Activated CD4-positive, alpha-beta T cell treated with anti-CD3 and anti-CD28 coated beads, Interleukin-2, amount 10 ng/mL, durations not matched to agents 7 days and 5 days (primary cell): ENCODE measurements around the gene METTL3. TPM values are rescaled to one million over a fixed set of nuclear protein-coding genes. Genes with fewer than 3 reads are reported as not detected.
"Not testable (repeated sequence)": the region's sequence is repeated elsewhere in the genome, so short reads cannot be mapped to it uniquely, and the experiment has no call there.

ENCODE experiments used
- CTCF ChIA-PET: fragments of 350-600 bp; sonication (Branson Sonifier 250); formaldehyde crosslinking; loops from one replicate; lab custom pipeline; 2021; ENCODE audit warnings: antibody characterized with exemption; lab: Charles Lee
- POLR2A ChIA-PET: fragments of 350-600 bp; sonication (Branson Sonifier 250); formaldehyde crosslinking; loops from one replicate; lab custom pipeline; 2021; ENCODE audit warnings: antibody characterized with exemption; lab: Charles Lee
- DNase-seq: peaks from one replicate; pipeline ENCODE4 v3.0.0-alpha.2; 2020
- H3K27ac Mint-ChIP-seq: one replicate; pipeline ENCODE4 v1.8.0; 2021; ENCODE audit warnings: mild to moderate bottlenecking, moderate library complexity, mixed read lengths
- H3K27me3 Mint-ChIP-seq: one replicate; pipeline ENCODE4 v1.8.0; 2021; ENCODE audit warnings: mixed read lengths
- H3K36me3 Mint-ChIP-seq: one replicate; pipeline ENCODE4 v1.8.0; 2021; ENCODE audit warnings: low read depth, mixed read lengths
- H3K4me1 Mint-ChIP-seq: one replicate; pipeline ENCODE4 v1.8.0; 2021; ENCODE audit warnings: mixed read lengths
- H3K4me3 Mint-ChIP-seq: one replicate; pipeline ENCODE4 v1.8.0; 2021; ENCODE audit warnings: mild to moderate bottlenecking, moderate library complexity, mixed read lengths
- H3K9me3 Mint-ChIP-seq: one replicate; pipeline ENCODE4 v1.8.0; 2021; ENCODE audit warnings: mixed read lengths
- total RNA-seq, 2 experiments: library from RNA; stranded (reverse); gene quantifications; one replicate each; pipeline ENCODE4 v1.2.3, GENCODE V29; 2021

The METTL3 gene
- 10 to 100 TPM; 80.2 to 81.4 TPM for total RNA-seq

GRCh38 chr14:21510735-21511657, at the start of gene METTL3:
Gene METTL3, minus strand, starts transcription at chr14:21511340. Its CDS starts 117 bp downstream, at chr14:21511223.
- peak; percentile 97 for DNase-seq
- Mint-ChIP-seq H3K36me3 (peaks cover 32% of the 10 kb centered on the region), H3K4me3 (peak within 1 kb of the TSS; percentile 99), H3K9me3 (peaks cover 2% of the 10 kb centered on the region), H3K4me1 (peaks cover 38% of the 10 kb centered on the region), H3K27me3 (peaks cover 3% of the 10 kb centered on the region), H3K27ac (peak within 1 kb of the TSS; percentile 100)
- ChIA-PET POLR2A (interaction anchor here (0.6 kb wide), 2 partner anchors 9 to 257 kb away, joined by 3 to 4 read pairs; no protein-coding TSS in a partner anchor), CTCF (interaction anchor here (0.6 to 4.0 kb wide), 12 partner anchors 9 to 1501 kb away, joined by 3 to 24 read pairs (median 3); partner anchors contain the start of genes RAB2B, SALL2 and TOX4)

GRCh38 chr14:21558703-21559170, 47.6 kb upstream of the METTL3 start:
- CTCF ChIA-PET: interaction anchor here (0.9 kb wide), 1 partner anchor 103 kb away, joined by 3 read pairs; the partner anchor contains the start of gene CHD8
- no peak overlapping the region for H3K4me3 Mint-ChIP-seq
- POLR2A ChIA-PET: no interaction called here
- peaks cover 6% of the 10 kb centered on the region for H3K4me1 Mint-ChIP-seq
- no peaks in the 10 kb centered on the region for H3K36me3 Mint-ChIP-seq
- no peak for DNase-seq
- H3K9me3 Mint-ChIP-seq: no peaks in the 10 kb centered on the region
- no peaks in the 10 kb centered on the region for H3K27me3 Mint-ChIP-seq
- no peak overlapping the region for H3K27ac Mint-ChIP-seq

DNA sequence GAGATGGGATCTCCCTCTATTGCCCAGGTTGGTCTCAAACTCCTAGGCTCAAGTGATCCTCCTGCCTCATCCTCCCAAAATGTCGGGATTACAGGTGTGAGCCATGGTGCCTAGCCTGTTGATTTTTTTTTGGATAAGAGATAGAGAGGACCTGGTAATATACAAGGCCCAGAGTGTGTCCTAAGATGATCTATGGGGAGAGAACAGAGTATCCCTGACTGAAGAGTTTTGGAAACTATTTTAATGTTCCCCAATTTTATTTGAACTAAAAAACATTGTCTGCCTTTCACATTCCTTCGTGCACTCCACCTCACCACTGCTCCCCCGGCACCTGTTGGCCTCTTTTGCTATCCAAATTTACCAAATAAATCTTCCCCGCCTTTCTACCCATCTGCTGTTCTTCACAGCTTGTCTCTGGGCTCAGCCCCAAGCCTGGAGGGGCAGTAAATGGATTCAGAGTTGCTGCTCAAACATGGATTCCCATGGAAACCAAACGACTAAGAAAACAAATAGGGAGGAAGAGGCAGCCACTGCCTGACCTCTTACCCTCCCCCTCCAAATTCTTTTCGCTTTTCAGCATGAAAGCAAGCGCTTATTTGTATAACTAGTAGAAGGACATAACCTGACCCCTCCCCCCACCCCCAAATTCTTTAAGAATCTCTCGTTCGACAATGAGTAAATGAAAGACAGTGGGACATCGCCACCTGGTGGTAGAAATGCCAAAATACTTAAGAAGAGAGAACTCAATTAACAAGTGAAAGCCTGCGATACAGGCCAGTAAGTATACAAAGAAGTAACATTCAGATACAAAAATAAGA, 46.2 kb upstream of the METTL3 start:
- ChIA-PET POLR2A (no interaction called here), CTCF (interaction anchor here (1.0 to 1.5 kb wide), 7 partner anchors 10 to 454 kb away, joined by 3 to 4 read pairs (median 3); partner anchors contain the start of gene OR10G3)
- Mint-ChIP-seq H3K4me1 (peaks cover 6% of the 10 kb centered on the region), H3K4me3 (no peak overlapping the region), H3K9me3 (no peaks in the 10 kb centered on the region), H3K27me3 (no peaks in the 10 kb centered on the region), H3K27ac (peak overlapping the region; percentile 63), H3K36me3 (no peaks in the 10 kb centered on the region)
- DNase-seq: peak; percentile 89

DNA sequence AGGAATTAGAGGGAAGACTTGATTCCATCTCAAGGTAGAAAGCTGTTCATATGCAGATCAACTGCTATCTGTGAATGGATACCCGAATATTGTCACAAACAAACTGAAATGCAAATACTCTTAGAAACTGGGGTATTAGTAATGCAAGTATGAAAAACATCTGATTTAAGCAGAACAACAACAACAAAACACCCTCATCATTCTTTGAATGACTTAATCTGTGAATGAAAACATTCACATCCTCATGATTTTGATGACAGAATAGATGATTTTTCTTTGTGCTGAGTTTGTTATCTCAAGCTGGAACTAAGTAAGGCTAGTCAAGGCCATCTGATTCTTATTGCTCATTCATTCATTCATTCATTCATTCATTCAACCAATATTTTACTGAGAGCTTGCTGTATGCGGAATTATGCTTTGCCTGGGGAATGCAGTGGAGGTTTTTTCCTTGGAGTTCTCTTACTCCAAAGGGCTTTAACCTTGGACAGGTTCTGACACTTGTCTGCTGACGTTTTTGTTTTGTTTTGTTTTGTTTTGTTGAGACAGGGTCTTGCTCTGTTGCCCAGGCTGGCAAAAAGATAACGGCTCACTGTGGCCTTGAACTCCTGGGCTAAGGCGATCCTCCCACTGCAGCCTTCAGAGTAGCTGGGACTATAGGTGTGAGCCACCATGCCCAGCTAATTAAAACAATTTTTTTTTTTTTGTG, 45.4 kb upstream of the METTL3 start:
- CTCF ChIA-PET: interaction anchor here (1.0 to 1.5 kb wide), 7 partner anchors 11 to 453 kb away, joined by 3 to 4 read pairs (median 3); partner anchors contain the start of gene OR10G3
- no peaks in the 10 kb centered on the region for H3K9me3 Mint-ChIP-seq
- H3K36me3 Mint-ChIP-seq: no peaks in the 10 kb centered on the region
- H3K27ac Mint-ChIP-seq: no peak overlapping the region
- H3K4me1 Mint-ChIP-seq: peaks cover 6% of the 10 kb centered on the region
- POLR2A ChIA-PET: no interaction called here
- DNase-seq: no peak
- H3K27me3 Mint-ChIP-seq: no peaks in the 10 kb centered on the region
- no peak overlapping the region for H3K4me3 Mint-ChIP-seq

DNA sequence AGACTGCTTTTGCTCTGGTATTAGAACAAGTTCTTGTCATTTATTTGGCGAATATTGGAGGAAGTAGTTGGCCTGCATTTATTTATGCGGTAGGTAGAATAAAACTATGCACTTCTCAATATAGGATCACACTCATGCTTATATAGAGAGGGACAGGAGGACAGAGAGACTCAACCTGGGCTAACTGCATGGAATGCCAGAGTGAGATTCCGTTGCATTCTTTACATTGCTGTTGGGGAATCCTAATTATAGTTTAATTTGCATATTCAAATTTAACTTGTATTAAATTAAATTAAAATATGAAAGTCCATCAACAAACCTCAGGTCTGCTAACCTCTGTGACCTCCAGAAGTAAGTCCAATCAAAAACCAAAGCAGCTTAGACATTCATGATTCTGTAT, 42.1 kb upstream of the METTL3 start:
- Mint-ChIP-seq H3K4me1 (peaks cover 6% of the 10 kb centered on the region), H3K9me3 (no peaks in the 10 kb centered on the region), H3K27ac (no peak overlapping the region), H3K36me3 (no peaks in the 10 kb centered on the region), H3K27me3 (no peaks in the 10 kb centered on the region), H3K4me3 (no peak overlapping the region)
- CTCF ChIA-PET: no interaction called here
- POLR2A ChIA-PET: no interaction called here
- DNase-seq: no peak

- CTCF ChIA-PET: interaction anchor here (0.6 kb wide), 1 partner anchor 316 kb away, joined by 3 read pairs; no protein-coding TSS in a partner anchor
- H3K4me3 Mint-ChIP-seq, POLR2A ChIA-PET: not testable (repeated sequence)
Observed at GRCh38 chr14:21544588-21544987, 33.4 kb upstream of the METTL3 start.

DNA sequence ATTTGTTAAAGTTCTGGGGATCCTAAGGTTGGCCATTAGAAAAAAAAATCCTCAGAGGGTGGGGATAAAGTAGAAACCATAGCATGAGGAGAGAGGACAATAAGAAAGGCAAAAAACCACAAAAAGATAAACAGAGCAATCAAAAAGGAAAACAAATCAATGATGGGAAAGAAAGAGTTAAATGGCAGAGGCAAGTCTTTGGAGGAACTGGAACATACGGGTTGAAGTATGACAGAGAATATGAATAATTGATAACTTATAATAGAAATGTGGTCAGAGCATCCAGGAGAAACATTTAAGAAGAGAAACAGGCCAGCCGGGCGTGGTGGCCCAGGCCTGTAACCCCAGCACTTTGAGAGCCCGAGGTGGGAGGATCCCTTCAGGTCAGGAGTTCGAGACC, 32.8 kb upstream of the METTL3 start:
- Mint-ChIP-seq H3K9me3 (no peaks in the 10 kb centered on the region), H3K27me3 (peaks cover 20% of the 10 kb centered on the region), H3K27ac (no peak overlapping the region), H3K36me3 (no peaks in the 10 kb centered on the region), H3K4me1 (no peaks in the 10 kb centered on the region), H3K4me3 (no peak overlapping the region)
- CTCF ChIA-PET: no interaction called here
- no peak for DNase-seq
- POLR2A ChIA-PET: no interaction called here

More at GRCh38 chr14:21544588-21544987, 33.4 kb upstream of the METTL3 start:
- peaks cover 14% of the 10 kb centered on the region for H3K27me3 Mint-ChIP-seq
- not testable (repeated sequence) for H3K9me3 Mint-ChIP-seq, H3K36me3 Mint-ChIP-seq, H3K27ac Mint-ChIP-seq, DNase-seq, H3K4me1 Mint-ChIP-seq

GRCh38 chr14:21543521-21543960, 32.4 kb upstream of the METTL3 start:
- POLR2A ChIA-PET: no interaction called here
- peaks cover 23% of the 10 kb centered on the region for H3K27me3 Mint-ChIP-seq
- no peaks in the 10 kb centered on the region for H3K36me3 Mint-ChIP-seq
- no peak for DNase-seq
- H3K27ac Mint-ChIP-seq: no peak overlapping the region
- H3K9me3 Mint-ChIP-seq: no peaks in the 10 kb centered on the region
- H3K4me1 Mint-ChIP-seq: no peaks in the 10 kb centered on the region
- CTCF ChIA-PET: no interaction called here
- no peak overlapping the region for H3K4me3 Mint-ChIP-seq

DNA sequence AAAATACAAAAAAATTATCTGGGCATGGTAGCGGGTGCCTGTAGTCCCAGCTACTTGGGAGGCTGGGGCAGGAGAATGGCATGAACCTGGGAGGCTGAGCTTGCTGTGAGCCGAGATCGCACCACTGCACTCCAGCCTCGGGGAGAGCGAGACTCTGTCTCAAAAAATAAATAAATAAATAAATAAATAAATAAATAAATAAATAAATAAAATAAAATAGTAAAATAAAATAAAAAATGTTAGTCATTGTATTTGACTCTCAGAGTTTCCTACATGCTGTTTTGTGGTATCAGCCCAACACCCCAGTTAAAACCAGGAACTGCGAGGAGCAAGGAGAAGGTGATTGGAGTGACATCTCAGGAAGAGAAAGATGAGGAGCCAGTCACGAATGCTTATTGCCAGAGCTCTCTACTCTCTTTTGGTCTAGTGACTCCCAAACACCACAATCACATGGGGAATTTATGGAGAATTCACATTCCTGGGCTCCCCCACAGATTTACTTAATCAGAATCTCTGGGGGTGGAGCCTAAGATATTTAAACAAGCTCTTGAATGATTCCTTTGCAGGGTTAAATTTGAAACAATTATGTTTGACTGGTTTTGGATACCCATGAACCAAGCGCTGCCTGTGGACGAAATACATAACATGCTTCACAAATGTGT, 30.4 kb upstream of the METTL3 start:
- no peak for DNase-seq
- no peak overlapping the region for H3K27ac Mint-ChIP-seq
- no peak overlapping the region for H3K4me3 Mint-ChIP-seq
- H3K4me1 Mint-ChIP-seq: peaks cover 5% of the 10 kb centered on the region
- H3K9me3 Mint-ChIP-seq: no peaks in the 10 kb centered on the region
- ChIA-PET POLR2A (no interaction called here), CTCF (interaction anchor here (0.6 to 0.7 kb wide), 2 partner anchors 265 to 454 kb away, joined by 3 read pairs; no protein-coding TSS in a partner anchor)
- no peaks in the 10 kb centered on the region for H3K36me3 Mint-ChIP-seq
- peaks cover 38% of the 10 kb centered on the region for H3K27me3 Mint-ChIP-seq

DNA sequence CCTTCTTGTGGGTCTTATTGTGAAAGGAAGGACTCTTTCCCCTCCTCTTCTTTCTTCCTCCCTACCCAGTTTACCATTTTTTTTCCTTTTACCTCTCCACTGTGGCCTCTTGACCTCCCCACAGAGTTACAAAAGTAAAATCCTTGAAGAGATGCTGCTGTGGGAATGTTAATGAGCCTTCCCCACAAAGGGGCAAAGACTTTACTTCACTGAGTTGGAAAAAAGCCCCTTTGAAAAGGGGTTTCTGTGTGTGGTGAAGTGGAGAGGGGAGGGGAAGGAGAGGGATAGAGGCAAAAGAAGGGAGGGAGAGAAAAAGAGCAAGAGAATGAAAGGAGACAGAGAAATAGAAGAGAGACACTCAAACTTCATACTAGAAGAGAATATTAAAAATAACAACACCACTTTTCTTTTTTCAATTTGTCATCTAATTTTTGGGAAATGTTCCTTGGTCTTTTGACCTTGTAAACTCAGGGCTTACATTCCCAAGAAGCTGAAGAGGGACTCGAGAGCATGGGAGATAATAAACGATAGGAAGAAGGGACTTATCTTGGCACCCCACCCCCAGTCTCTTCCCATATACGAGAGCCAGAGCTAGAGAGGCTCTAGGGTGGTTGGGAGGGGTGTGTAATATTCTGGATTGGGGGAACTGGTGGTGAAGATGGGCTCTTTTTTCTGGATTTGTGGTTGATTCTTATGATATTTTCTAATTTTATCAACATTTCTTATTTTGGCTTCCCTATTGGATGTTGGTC, 28.2 kb upstream of the METTL3 start:
- Mint-ChIP-seq H3K27me3 (peaks cover 57% of the 10 kb centered on the region), H3K4me1 (peaks cover 5% of the 10 kb centered on the region), H3K27ac (no peak overlapping the region), H3K4me3 (no peak overlapping the region), H3K9me3 (no peaks in the 10 kb centered on the region), H3K36me3 (no peaks in the 10 kb centered on the region)
- ChIA-PET CTCF (no interaction called here), POLR2A (interaction anchor here (0.6 kb wide), 1 partner anchor 8 kb away, joined by 6 read pairs; no protein-coding TSS in a partner anchor)
- DNase-seq: no peak

DNA sequence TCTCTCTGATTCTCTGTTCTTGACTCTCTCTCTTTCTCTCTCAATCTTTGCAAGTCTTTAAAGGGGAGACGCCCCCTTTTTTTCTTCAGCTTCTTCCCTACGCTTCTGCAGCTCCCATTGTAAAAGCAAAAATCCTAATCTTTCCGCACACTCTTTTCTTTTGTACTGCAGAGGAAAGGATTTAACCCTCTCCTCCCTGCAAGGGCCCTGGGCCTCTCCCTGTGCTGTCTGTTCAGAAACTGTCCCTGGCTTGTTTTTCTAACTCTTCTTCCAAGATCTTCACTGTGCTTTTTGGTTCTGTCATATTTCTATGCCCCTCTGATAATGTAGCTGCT, 25.9 kb upstream of the METTL3 start:
- no peak overlapping the region for H3K4me3 Mint-ChIP-seq
- DNase-seq: no peak
- H3K27me3 Mint-ChIP-seq: peaks cover 56% of the 10 kb centered on the region
- ChIA-PET CTCF (interaction anchor here (0.5 to 0.9 kb wide), 2 partner anchors 21 to 1474 kb away, joined by 3 read pairs; no protein-coding TSS in a partner anchor), POLR2A (no interaction called here)
- H3K27ac Mint-ChIP-seq: no peak overlapping the region
- no peaks in the 10 kb centered on the region for H3K36me3 Mint-ChIP-seq
- H3K4me1 Mint-ChIP-seq: peaks cover 5% of the 10 kb centered on the region
- H3K9me3 Mint-ChIP-seq: no peaks in the 10 kb centered on the region
